PC-3 (cell line): Measurements from ENCODE around the gene PTPRN2. TPM values are rescaled to one million over a fixed set of nuclear protein-coding genes. Genes with fewer than 3 reads are reported as not detected.

Source experiments
- ATAC-seq: fragments of 200-7000 bp; cut with Tn5 transposase; 2 replicates; pipeline ENCODE4 v1.9.1; 2020; ENCODE audit warnings: mild to moderate bottlenecking, moderate library complexity
- BruUV-seq: library from RNA; stranded (reverse); fragments of 400-500 nt; replicated peaks from 2 replicates; lab custom pipeline; 2021; lab: Mats Ljungman, UMichigan
- CTCF ChIA-PET: fragments of 300-600 bp; sonication (Branson Sonifier 250); formaldehyde crosslinking; loops from one replicate; lab custom pipeline; 2022; ENCODE audit warnings: antibody characterized with exemption; lab: Charles Lee
- POLR2A ChIA-PET: fragments of 300-600 bp; sonication (Branson Sonifier 250); formaldehyde crosslinking; loops from one replicate; lab custom pipeline; 2022; ENCODE audit warnings: antibody characterized with exemption; ENCODE audit not compliant: unreplicated experiment; lab: Charles Lee
- DNase-seq: peaks from one replicate; pipeline ENCODE4 v3.0.0-alpha.2; 2015
- H2AFZ ChIP-seq: fragments of 300-600 bp; sonication (generic); 2 replicates; pipeline ENCODE4 v1.6.0; 2016; ENCODE audit warnings: antibody characterized with exemption, low read length
- H3F3A ChIP-seq: fragments of 300-600 bp; sonication (generic); one replicate; pipeline ENCODE4 v1.6.0; 2017; ENCODE audit warnings: antibody characterized with exemption, low read length, control low read depth, mild to moderate bottlenecking; ENCODE audit not compliant: unreplicated experiment
- H3K27ac ChIP-seq: fragments of 300-600 bp; sonication (generic); 2 replicates; pipeline ENCODE4 v1.5.1; 2016; ENCODE audit warnings: mild to moderate bottlenecking, low read length
- H3K27me3 ChIP-seq: fragments of 300-600 bp; sonication (generic); 2 replicates; pipeline ENCODE4 v1.6.1; 2016; ENCODE audit warnings: low read length, mixed read lengths
- H3K36me3 ChIP-seq: fragments of 300-600 bp; sonication (generic); 2 replicates; pipeline ENCODE4 v1.6.1; 2016; ENCODE audit warnings: low read depth, mixed run types, low read length, mixed read lengths
- H3K4me1 ChIP-seq: fragments of 300-600 bp; sonication (generic); 2 replicates; pipeline ENCODE4 v1.5.1; 2016; ENCODE audit warnings: low read length; ENCODE audit not compliant: insufficient read depth
- H3K4me2 ChIP-seq: fragments of 300-600 bp; sonication (generic); 2 replicates; pipeline ENCODE4 v1.6.0; 2016; ENCODE audit warnings: low read length
- H3K4me3 ChIP-seq: fragments of 300-600 bp; sonication (generic); 2 replicates; pipeline ENCODE4 v1.5.1; 2016; ENCODE audit warnings: mild to moderate bottlenecking, low read length, mixed read lengths
- H3K79me2 ChIP-seq: fragments of 300-600 bp; sonication (generic); 2 replicates; pipeline ENCODE4 v1.6.1; 2017; ENCODE audit warnings: low read length, mixed read lengths
- H3K9ac ChIP-seq: fragments of 300-600 bp; sonication (generic); 2 replicates; pipeline ENCODE4 v1.6.0; 2016; ENCODE audit warnings: mild to moderate bottlenecking, low read length
- H3K9me2 ChIP-seq: fragments of 300-600 bp; sonication (generic); replicated peaks from 2 replicates; pipeline ENCODE4 v1.6.1; 2016; ENCODE audit warnings: mixed run types, low read length, mixed read lengths
- H3K9me3 ChIP-seq: fragments of 300-600 bp; sonication (generic); 2 replicates; pipeline ENCODE4 v1.6.1; 2016; ENCODE audit warnings: low read length, mixed read lengths
- H4K20me1 ChIP-seq: fragments of 300-600 bp; sonication (generic); 2 replicates; pipeline ENCODE4 v1.6.1; 2016; ENCODE audit warnings: low read length, mixed read lengths
- EZH2 ChIP-seq: fragments of 300-600 bp; sonication (generic); IDR thresholded peaks from one replicate; pipeline ENCODE4 v1.6.1; 2017; ENCODE audit warnings: antibody characterized with exemption, mild to moderate bottlenecking, low read length; ENCODE audit not compliant: unreplicated experiment
- EZH2phosphoT487 ChIP-seq: fragments of 300-600 bp; sonication (generic); IDR thresholded peaks from 2 replicates; pipeline ENCODE4 v1.6.1; 2018; ENCODE audit warnings: mild to moderate bottlenecking, antibody characterized with exemption, low read length, borderline replicate concordance
- intact Hi-C: fragments of 100-400 bp; cut with micrococcal nuclease; formaldehyde crosslinking; loops from 2 replicates; pipeline ENCODE4 v1.9.0; 2023
- total RNA-seq: library from RNA; depleted of rRNA; stranded (reverse); fragments of >200 nt; gene quantifications from 2 replicates; pipeline ENCODE4 v1.2.3, GENCODE V29; 2014
- TF ChIP-seq, protein P1 (sequence below): fragments of 300-600 bp; sonication (generic); conservative IDR thresholded peaks from 2 replicates; pipeline ENCODE4 v1.5.1; 2017; ENCODE audit warnings: antibody characterized with exemption, low read depth, mild to moderate bottlenecking, low read length

Gene PTPRN2
- total RNA-seq, 1 experiment from 2014 or later: 3.2 TPM

DNA sequence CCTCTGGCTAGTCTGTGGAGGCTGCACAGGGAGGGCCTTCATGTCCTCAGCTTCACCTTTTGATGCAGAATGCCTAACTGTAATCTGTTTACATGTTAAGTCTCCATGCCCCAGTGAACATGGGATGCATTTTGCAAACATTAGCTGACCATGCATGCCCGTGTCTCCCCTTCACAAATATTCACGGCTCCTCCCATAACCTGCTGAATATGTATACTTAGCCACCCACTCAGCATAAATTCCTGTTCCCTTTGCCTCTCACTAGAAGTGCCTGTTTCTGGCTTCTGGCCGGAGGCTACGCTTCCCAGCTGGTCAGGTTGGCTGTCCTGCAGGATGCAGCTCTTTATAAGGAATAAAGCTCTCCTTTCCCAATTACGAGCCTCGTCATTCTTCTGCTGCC lies 698.1 kb downstream of the PTPRN2 start:
- Histone ChIP-seq H3K4me1 (no peaks in the 10 kb centered on the region), H3K9me3 (no peaks in the 10 kb centered on the region), H3K27ac (no peak overlapping the region), H3K9me2 (no peaks in the 10 kb centered on the region), H3K4me2 (no peak overlapping the region), H3K9ac (no peak overlapping the region), H4K20me1 (no peaks in the 10 kb centered on the region), H3K4me3 (no peak overlapping the region), H2AFZ (no peak overlapping the region), H3K79me2 (no peaks in the 10 kb centered on the region), H3F3A (no peaks in the 10 kb centered on the region), H3K36me3 (no peaks in the 10 kb centered on the region), H3K27me3 (peaks cover 12% of the 10 kb centered on the region; the same call in 1 of the 2 replicates)
- ChIA-PET POLR2A (no interaction called here), CTCF (no interaction called here)
- DNase-seq (no peak), ATAC-seq (no peak)
- no peak for TF ChIP-seq EZH2
- TF ChIP-seq EZH2phosphoT487: no peak
- TF ChIP-seq, protein P1, sequence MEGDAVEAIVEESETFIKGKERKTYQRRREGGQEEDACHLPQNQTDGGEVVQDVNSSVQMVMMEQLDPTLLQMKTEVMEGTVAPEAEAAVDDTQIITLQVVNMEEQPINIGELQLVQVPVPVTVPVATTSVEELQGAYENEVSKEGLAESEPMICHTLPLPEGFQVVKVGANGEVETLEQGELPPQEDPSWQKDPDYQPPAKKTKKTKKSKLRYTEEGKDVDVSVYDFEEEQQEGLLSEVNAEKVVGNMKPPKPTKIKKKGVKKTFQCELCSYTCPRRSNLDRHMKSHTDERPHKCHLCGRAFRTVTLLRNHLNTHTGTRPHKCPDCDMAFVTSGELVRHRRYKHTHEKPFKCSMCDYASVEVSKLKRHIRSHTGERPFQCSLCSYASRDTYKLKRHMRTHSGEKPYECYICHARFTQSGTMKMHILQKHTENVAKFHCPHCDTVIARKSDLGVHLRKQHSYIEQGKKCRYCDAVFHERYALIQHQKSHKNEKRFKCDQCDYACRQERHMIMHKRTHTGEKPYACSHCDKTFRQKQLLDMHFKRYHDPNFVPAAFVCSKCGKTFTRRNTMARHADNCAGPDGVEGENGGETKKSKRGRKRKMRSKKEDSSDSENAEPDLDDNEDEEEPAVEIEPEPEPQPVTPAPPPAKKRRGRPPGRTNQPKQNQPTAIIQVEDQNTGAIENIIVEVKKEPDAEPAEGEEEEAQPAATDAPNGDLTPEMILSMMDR: no peak
- intact Hi-C loops: no loop called here
- BruUV-seq: no TSS peak

DNA sequence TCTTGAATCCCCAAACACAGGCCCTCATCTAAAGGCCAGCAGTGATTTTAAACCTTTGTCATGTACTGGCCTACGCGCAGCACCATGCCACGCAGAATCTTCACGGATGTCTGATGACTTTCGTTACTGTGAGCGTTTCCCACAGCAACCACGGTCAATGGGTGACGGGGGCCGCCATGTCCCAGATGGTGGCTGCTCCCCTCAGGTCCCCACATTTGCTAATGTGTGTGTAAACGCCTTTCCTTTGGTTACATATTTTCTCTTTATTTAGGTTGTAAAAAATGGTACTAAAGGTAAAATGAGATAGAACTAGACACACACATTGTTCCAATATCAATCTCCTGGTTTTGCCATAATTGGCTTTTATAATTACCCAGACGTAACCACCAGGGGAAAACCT lies 699.0 kb downstream of the PTPRN2 start:
- no peak for DNase-seq
- Histone ChIP-seq H3K27ac (no peak overlapping the region), H3F3A (no peaks in the 10 kb centered on the region), H3K9me2 (no peaks in the 10 kb centered on the region), H3K9me3 (no peaks in the 10 kb centered on the region; the same call in 1 of the 2 replicates), H3K4me3 (no peak overlapping the region), H4K20me1 (no peaks in the 10 kb centered on the region), H3K4me1 (no peaks in the 10 kb centered on the region), H3K4me2 (no peak overlapping the region), H3K36me3 (no peaks in the 10 kb centered on the region), H3K9ac (no peak overlapping the region), H3K27me3 (peaks cover 12% of the 10 kb centered on the region; the same call in 1 of the 2 replicates), H3K79me2 (no peaks in the 10 kb centered on the region), H2AFZ (no peak overlapping the region)
- BruUV-seq: no TSS peak
- ATAC-seq: no peak
- POLR2A ChIA-PET: no interaction called here
- intact Hi-C loops: no loop called here
- CTCF ChIA-PET: no interaction called here
- TF ChIP-seq, protein P1: no peak
- TF ChIP-seq EZH2phosphoT487 (no peak), EZH2 (no peak)

DNA sequence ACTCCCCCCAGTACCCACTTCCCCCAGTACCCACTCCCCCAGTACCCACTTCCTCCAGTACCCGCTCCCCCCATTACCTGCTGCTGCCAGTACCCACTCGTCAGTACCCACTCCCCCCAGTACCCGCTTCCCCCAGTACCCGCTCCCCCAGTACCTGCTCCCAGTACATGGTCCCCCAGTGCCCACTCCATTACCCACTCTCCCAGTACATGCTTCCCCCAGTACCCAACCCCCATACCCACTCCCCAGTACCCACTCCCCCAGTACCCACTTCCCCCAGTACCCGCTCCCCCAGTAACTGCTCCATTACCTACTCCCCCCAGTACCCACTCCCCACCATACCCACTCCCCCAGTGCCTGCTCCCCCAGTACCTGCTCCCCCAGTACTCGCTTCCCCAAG lies 700.2 kb downstream of the PTPRN2 start:
- DNase-seq (no peak), ATAC-seq (no peak)
- ChIA-PET CTCF (no interaction called here), POLR2A (no interaction called here)
- no peak overlapping the region for H3K4me3 ChIP-seq
- no peak overlapping the region for H3K4me2 ChIP-seq
- H4K20me1 ChIP-seq: no peaks in the 10 kb centered on the region
- intact Hi-C loops: no loop called here
- no TSS peak for BruUV-seq
- TF ChIP-seq EZH2phosphoT487 (no peak), EZH2 (no peak)
- TF ChIP-seq, protein P1: no peak
- H3K9me3 ChIP-seq: no peaks in the 10 kb centered on the region; the same call in 1 of the 2 replicates
- H3F3A ChIP-seq: no peaks in the 10 kb centered on the region
- H3K27me3 ChIP-seq: peaks cover 8% of the 10 kb centered on the region; the same call in 1 of the 2 replicates
- no peak overlapping the region for H2AFZ ChIP-seq
- no peak overlapping the region for H3K27ac ChIP-seq
- no peaks in the 10 kb centered on the region for H3K36me3 ChIP-seq
- H3K9ac ChIP-seq: no peak overlapping the region
- H3K9me2 ChIP-seq: no peaks in the 10 kb centered on the region
- no peaks in the 10 kb centered on the region for H3K79me2 ChIP-seq
- no peaks in the 10 kb centered on the region for H3K4me1 ChIP-seq
